Keratinocyte (primary cell): ENCODE data around the gene KRT78. TPM values are rescaled to one million over a fixed set of nuclear protein-coding genes. Genes with fewer than 3 reads are reported as not detected.

ENCODE experiments used
- DNase-seq: peaks from one replicate; pipeline ENCODE4 v3.0.0-alpha.2; 2011; ENCODE audit warnings: low read depth, missing footprints, low spot score
- FAIRE-seq: peaks from 2 replicates; lab custom pipeline; 2011; peaks lifted over from hg19 to GRCh38; lab: Jason Lieb, UNC
- H2AFZ ChIP-seq: 2 replicates; pipeline ENCODE4 v1.6.0; 2012; ENCODE audit warnings: low read length, control low read depth, inconsistent platforms; ENCODE audit not compliant: control insufficient read depth
- H3K27ac ChIP-seq: 2 replicates; pipeline ENCODE4 v1.5.1; 2011; ENCODE audit warnings: low read length; ENCODE audit not compliant: control insufficient read depth, insufficient read depth
- H3K27me3 ChIP-seq: 3 replicates; pipeline ENCODE4 v1.6.0; 2011; ENCODE audit warnings: low read length; ENCODE audit not compliant: control insufficient read depth, insufficient read depth; ENCODE audit errors: extremely low read depth
- H3K36me3 ChIP-seq, 2 experiments: 2 replicates in 1 of 2; 3 replicates in 1 of 2; pipeline ENCODE4 v1.5.1; 2011; ENCODE audit warnings: low read length in 2 of 2, mild to moderate bottlenecking in 1 of 2; ENCODE audit not compliant: control insufficient read depth in 2 of 2, insufficient read depth in 2 of 2; ENCODE audit errors: extremely low read depth in 1 of 2
- H3K4me1 ChIP-seq: 3 replicates; pipeline ENCODE4 v1.5.1; 2011; ENCODE audit warnings: low read length; ENCODE audit not compliant: control insufficient read depth, insufficient read depth; ENCODE audit errors: extremely low read depth
- H3K4me2 ChIP-seq: 3 replicates; pipeline ENCODE4 v1.6.0; 2011; ENCODE audit warnings: low read depth, low read length; ENCODE audit not compliant: control insufficient read depth, insufficient read depth; ENCODE audit errors: extremely low read depth
- H3K4me3 ChIP-seq, 3 experiments: fragments of 200-600 bp in 1 of 3; sonication (generic) in 1 of 3; 2 replicates in 2 of 3; 3 replicates in 1 of 3; pipeline ENCODE4 v1.5.1; 2011 to 2016; ENCODE audit warnings: low read length in 3 of 3, mild to moderate bottlenecking in 3 of 3, control low read depth in 2 of 3, inconsistent platforms in 1 of 3, low read depth in 1 of 3, mixed read lengths in 1 of 3, mixed run types in 1 of 3, moderate library complexity in 1 of 3; ENCODE audit not compliant: control insufficient read depth in 2 of 3, insufficient read depth in 2 of 3; ENCODE audit errors: extremely low read depth in 1 of 3
- H3K79me2 ChIP-seq: 2 replicates; pipeline ENCODE4 v1.6.0; 2012; ENCODE audit warnings: low read length; ENCODE audit not compliant: control insufficient read depth, insufficient read depth
- H3K9ac ChIP-seq: 3 replicates; pipeline ENCODE4 v1.6.0; 2011; ENCODE audit warnings: low read length; ENCODE audit not compliant: control insufficient read depth, insufficient read depth; ENCODE audit errors: extremely low read depth
- H3K9me1 ChIP-seq: 3 replicates; pipeline ENCODE4 v1.6.0; 2011; ENCODE audit warnings: low read length; ENCODE audit not compliant: control insufficient read depth, insufficient read depth; ENCODE audit errors: extremely low read depth
- H3K9me3 ChIP-seq: 2 replicates; pipeline ENCODE4 v1.5.1; 2012; ENCODE audit warnings: low read depth, low read length; ENCODE audit not compliant: control insufficient read depth
- H4K20me1 ChIP-seq: 3 replicates; pipeline ENCODE4 v1.6.0; 2011; ENCODE audit warnings: low read length; ENCODE audit not compliant: control insufficient read depth, insufficient read depth; ENCODE audit errors: extremely low read depth
- EZH2 ChIP-seq: IDR thresholded peaks from one replicate; pipeline ENCODE4 v1.6.1; 2012; ENCODE audit warnings: inconsistent platforms, mild to moderate bottlenecking, low read length, moderate library complexity
- dilution Hi-C: fragments of 300-500 bp; cut with MboI; formaldehyde crosslinking; loops from one replicate; pipeline ENCODE4 v1.7.0; 2020; ENCODE audit warnings: low sequenced_read_pairs; ENCODE audit not compliant: extremely low pct_ligation_motif_present
- polyA plus RNA-seq, 5 experiments: library from polyadenylated mRNA; depleted of rRNA in 3 of 5; stranded (reverse) in 3 of 5; stranded (forward) in 1 of 5; unstranded in 1 of 5; fragments of >200 nt; gene quantifications; 1 replicate in 1 of 5; 2 replicates in 3 of 5; 3 replicates in 1 of 5; pipeline versions ENCODE4 v1.2.1 to v1.2.3, GENCODE V29; 2011 to 2012; ENCODE audit warnings: missing spikeins in 2 of 5, low read depth in 1 of 5, low replicate concordance in 1 of 5
- TF ChIP-seq, protein P1 (sequence below), 3 experiments: IDR thresholded peaks in 1 of 3; conservative IDR thresholded peaks in 1 of 3; optimal IDR thresholded peaks in 1 of 3; 2 replicates in 2 of 3; 3 replicates in 1 of 3; pipeline versions ENCODE3 to v1.5.1; 2011; ENCODE audit warnings: low read length in 3 of 3, mild to moderate bottlenecking in 3 of 3, moderate library complexity in 2 of 3, control low read depth in 1 of 3, inconsistent platforms in 1 of 3; ENCODE audit not compliant: insufficient read depth in 2 of 3; ENCODE audit errors: extremely low read depth in 1 of 3

The KRT78 gene
- polyA plus RNA-seq, 1 donor (not counting 4 experiments of a cell fraction or from before 2014, with no cell fraction given): 0.96 TPM

DNA sequence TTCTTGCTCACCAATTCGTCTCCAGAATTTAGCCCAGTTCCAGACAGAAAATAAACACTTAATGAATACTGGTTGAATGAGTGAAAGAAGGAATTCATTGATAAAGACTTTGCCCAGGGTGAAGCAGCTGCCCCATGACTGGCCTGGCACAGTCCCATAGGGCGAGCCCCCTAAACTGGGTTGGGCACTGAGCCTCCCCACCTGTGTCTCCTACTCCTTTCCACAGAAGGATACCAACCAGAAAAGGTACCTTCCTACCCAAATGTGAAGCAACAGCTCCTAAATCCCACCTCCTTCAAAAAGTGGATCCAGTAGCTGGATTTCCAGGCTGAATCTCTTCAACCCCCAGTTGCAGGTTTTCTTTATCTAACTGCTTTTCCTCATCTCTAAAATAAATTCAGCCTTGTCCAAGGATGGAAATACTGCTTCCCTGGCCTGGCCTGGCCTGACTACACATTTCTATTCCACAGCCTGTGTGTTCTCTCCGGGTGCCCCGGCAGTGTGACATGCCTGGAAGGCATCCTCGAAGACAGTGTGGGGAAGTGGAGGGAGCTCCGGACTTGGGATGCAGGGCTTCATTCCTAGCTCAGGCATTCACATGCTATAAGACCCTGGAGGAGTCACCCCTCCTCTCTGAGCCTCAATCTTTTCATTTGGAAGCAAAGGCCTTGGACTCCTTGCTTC is 60.5 kb downstream of the KRT78 start:
- no peak for FAIRE-seq
- H3K27me3 ChIP-seq: peaks cover 68% of the 10 kb centered on the region

More for the DNA sequence above, 60.5 kb downstream of the KRT78 start:
- no peak for TF ChIP-seq EZH2
- TF ChIP-seq, protein P1, sequence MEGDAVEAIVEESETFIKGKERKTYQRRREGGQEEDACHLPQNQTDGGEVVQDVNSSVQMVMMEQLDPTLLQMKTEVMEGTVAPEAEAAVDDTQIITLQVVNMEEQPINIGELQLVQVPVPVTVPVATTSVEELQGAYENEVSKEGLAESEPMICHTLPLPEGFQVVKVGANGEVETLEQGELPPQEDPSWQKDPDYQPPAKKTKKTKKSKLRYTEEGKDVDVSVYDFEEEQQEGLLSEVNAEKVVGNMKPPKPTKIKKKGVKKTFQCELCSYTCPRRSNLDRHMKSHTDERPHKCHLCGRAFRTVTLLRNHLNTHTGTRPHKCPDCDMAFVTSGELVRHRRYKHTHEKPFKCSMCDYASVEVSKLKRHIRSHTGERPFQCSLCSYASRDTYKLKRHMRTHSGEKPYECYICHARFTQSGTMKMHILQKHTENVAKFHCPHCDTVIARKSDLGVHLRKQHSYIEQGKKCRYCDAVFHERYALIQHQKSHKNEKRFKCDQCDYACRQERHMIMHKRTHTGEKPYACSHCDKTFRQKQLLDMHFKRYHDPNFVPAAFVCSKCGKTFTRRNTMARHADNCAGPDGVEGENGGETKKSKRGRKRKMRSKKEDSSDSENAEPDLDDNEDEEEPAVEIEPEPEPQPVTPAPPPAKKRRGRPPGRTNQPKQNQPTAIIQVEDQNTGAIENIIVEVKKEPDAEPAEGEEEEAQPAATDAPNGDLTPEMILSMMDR (optimal IDR thresholded peaks at IDR 0.05 in 1 of 3, IDR thresholded peaks at IDR 0.05 in 1 of 3, conservative IDR thresholded peaks at IDR 0.05 in 1 of 3; ENCODE audit: extremely low read depth in 1 of 3, insufficient read depth in 2 of 3, low read length in 3 of 3): no peak
- Histone ChIP-seq H3K4me1 (no peaks in the 10 kb centered on the region), H3K36me3 (no peaks in the 10 kb centered on the region), H2AFZ (no peak overlapping the region), H3K27ac (no peak overlapping the region), H4K20me1 (no peaks in the 10 kb centered on the region), H3K4me3 (no peak overlapping the region), H3K9me3 (no peaks in the 10 kb centered on the region), H3K4me2 (no peak overlapping the region), H3K9ac (no peak overlapping the region), H3K79me2 (no peaks in the 10 kb centered on the region), H3K9me1 (no peaks in the 10 kb centered on the region)
- dilution Hi-C loops: no loop called here
- no peak for DNase-seq

Other genes starting within 250 kb of the KRT78 start
- not detected in 3 replicates for gene KRT72, start 247.5 kb downstream of the KRT78 start, polyA plus RNA-seq
- gene KRT73, start 230.4 kb downstream of the KRT78 start, polyA plus RNA-seq: 0.03 TPM in 1 of 3 replicates, not detected in the others
- gene KRT2, start 196.8 kb downstream of the KRT78 start, polyA plus RNA-seq: 0.03 to 0.69 TPM (median 0.48 TPM) in 3 replicates
- gene KRT1, start 168.6 kb downstream of the KRT78 start, polyA plus RNA-seq: 26.9 to 93.0 TPM (median 92.2 TPM) in 3 replicates
- 0.54 to 4.6 TPM (median 1.3 TPM) in 3 replicates for gene KRT77, start 145.5 kb downstream of the KRT78 start, polyA plus RNA-seq
- not detected in 3 replicates for gene KRT76, start 71.6 kb downstream of the KRT78 start, polyA plus RNA-seq
- gene KRT3, start 52.9 kb downstream of the KRT78 start, polyA plus RNA-seq: 0.05 to 0.36 TPM (median 0.29 TPM) in 3 replicates
- 1.9 to 3.4 TPM (median 2.0 TPM) in 3 replicates for gene KRT4, start 34.9 kb downstream of the KRT78 start, polyA plus RNA-seq
- 0.09 to 0.22 TPM (median 0.12 TPM) in 3 replicates for gene KRT79, start 14.7 kb downstream of the KRT78 start, polyA plus RNA-seq
- gene KRT8, start 56.1 kb upstream of the KRT78 start, polyA plus RNA-seq: 151 to 286 TPM (median 160 TPM) in 3 replicates
- gene KRT18, start 100.1 kb upstream of the KRT78 start, polyA plus RNA-seq: 75.1 to 423 TPM (median 182 TPM) in 3 replicates
- gene EIF4B, start 157.5 kb upstream of the KRT78 start, polyA plus RNA-seq: 323 to 422 TPM (median 378 TPM) in 3 replicates
- 0.72 to 1.1 TPM (median 0.80 TPM) in 3 replicates for gene TNS2, start 201.1 kb upstream of the KRT78 start, polyA plus RNA-seq
- gene SPRYD3, start 230.4 kb upstream of the KRT78 start, polyA plus RNA-seq: 27.5 to 34.2 TPM (median 32.4 TPM) in 3 replicates
- gene IGFBP6, start 248.7 kb upstream of the KRT78 start, polyA plus RNA-seq: 30.1 to 44.9 TPM (median 44.7 TPM) in 3 replicates